ENCODE measurements around the gene LRP11.
A peak's percentile ranks its signal among the peaks of the same experiment; 100 is the strongest.

Gene LRP11

DNA sequence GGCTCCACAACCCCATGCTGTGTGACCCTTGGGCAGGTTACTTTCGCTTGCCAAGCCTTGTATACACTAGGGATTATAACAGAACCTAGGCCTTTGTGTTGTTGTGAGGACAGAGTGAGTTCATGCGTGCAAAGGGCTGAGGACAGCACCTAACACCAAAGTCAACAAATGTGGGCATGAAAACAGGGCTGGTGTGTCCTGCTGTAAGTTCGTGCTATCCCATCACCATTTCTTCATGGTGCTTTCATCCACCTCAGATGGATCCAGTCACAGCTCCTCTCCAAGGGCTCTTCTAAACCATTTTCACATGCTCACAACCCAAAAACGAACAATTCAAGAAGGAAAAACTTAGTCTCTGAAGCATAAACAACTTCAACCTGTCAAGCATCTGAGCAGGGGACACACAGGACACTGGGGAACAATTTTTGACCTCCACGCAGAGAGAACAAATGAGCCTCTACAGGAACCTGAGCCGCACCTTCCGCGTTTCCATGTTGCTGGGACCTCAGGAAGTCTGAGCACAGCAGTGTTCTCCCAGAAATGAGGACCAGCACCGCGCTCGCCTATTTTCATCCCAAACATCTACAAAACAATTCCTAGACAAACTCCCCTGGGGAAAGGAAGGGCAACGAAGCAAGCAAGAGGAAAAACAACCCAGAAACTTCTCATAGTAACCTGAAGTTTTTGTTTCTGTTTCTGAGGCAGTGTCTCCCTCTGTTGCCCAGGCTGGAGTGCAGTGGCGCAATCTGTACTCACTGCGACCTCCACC is 3.1 kb downstream of the LRP11 start:
- DNase-seq (ENCODE audit: low read depth), result peak; percentile 23
- TF ChIP-seq, protein P1, sequence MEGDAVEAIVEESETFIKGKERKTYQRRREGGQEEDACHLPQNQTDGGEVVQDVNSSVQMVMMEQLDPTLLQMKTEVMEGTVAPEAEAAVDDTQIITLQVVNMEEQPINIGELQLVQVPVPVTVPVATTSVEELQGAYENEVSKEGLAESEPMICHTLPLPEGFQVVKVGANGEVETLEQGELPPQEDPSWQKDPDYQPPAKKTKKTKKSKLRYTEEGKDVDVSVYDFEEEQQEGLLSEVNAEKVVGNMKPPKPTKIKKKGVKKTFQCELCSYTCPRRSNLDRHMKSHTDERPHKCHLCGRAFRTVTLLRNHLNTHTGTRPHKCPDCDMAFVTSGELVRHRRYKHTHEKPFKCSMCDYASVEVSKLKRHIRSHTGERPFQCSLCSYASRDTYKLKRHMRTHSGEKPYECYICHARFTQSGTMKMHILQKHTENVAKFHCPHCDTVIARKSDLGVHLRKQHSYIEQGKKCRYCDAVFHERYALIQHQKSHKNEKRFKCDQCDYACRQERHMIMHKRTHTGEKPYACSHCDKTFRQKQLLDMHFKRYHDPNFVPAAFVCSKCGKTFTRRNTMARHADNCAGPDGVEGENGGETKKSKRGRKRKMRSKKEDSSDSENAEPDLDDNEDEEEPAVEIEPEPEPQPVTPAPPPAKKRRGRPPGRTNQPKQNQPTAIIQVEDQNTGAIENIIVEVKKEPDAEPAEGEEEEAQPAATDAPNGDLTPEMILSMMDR (IDR thresholded peaks at IDR 0.05; ENCODE audit: low read length, missing control alignments), result no peak
- no peak overlapping the region for H3K4me3 ChIP-seq (replicated peaks; ENCODE audit: low read depth, low read length)

DNA sequence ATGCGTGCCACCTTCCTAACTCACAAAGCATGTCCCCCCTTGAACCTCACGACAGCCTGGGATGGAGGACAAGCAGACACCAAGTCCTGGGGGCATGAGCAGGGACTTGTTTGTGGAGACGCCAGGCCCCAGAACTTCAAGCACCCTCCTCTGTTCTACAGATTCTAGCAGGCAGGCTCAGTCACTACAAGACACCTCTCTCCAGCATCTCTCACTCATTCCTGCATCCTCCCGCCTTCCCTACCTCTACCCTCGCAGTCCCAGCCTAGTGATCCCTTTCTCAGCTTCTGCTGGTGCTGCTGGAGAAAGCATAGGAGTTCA is 3.7 kb downstream of the LRP11 start:
- TF ChIP-seq, protein P1 (IDR thresholded peaks at IDR 0.05; ENCODE audit: low read length, missing control alignments), result no peak
- H3K4me3 ChIP-seq (replicated peaks; ENCODE audit: low read depth, low read length), result no peak overlapping the region

DNA sequence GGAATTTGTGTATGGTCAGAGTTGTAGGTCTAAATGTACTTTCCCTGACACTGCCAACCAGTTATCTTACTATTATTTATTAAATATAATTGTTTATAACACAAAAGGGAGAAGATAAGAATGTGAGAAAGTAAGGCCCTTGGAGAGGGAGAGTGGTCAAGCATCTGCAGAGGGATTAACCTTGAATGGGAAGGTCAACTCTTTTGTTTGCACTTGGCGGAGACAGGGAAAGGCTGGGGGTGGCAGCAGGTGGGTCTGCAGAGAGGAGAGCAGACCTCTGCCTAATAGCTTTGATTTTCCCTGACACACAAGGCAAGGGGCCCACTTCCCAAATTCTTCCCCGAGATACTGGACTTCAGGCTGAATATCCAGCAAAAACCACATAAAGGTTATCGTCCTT is 4.2 kb downstream of the LRP11 start:
- DNase-seq (ENCODE audit: low read depth), result no peak
- no peak overlapping the region for H3K4me3 ChIP-seq (replicated peaks; ENCODE audit: low read depth, low read length)
- TF ChIP-seq, protein P1 (IDR thresholded peaks at IDR 0.05; ENCODE audit: low read length, missing control alignments), result no peak

More for the DNA sequence above, 3.7 kb downstream of the LRP11 start:
- DNase-seq (ENCODE audit: low read depth), result no peak

DNA sequence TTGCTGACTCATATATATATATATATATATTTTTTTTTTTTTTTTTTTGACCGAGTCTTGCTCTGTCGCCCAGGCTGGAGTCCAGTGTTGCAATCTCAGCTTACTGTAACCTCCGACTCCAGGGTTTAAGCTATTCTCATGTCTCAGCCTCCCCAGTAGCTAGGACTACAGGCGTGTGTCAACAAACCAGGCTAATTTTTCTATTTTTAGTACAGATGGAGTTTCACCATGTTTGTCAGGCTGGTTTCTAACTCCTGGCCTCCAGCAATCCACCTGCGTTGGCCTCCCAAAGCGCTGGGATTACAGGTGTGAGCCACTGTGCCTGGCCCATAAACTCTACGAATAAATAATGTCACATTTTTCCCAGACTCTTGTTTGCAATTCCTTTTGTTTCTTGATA is 4.8 kb downstream of the LRP11 start:
- DNase-seq (ENCODE audit: low read depth), result peak; percentile 84
- no peak overlapping the region for H3K4me3 ChIP-seq (replicated peaks; ENCODE audit: low read depth, low read length)
- TF ChIP-seq, protein P1 (IDR thresholded peaks at IDR 0.05; ENCODE audit: low read length, missing control alignments), result no peak

DNA sequence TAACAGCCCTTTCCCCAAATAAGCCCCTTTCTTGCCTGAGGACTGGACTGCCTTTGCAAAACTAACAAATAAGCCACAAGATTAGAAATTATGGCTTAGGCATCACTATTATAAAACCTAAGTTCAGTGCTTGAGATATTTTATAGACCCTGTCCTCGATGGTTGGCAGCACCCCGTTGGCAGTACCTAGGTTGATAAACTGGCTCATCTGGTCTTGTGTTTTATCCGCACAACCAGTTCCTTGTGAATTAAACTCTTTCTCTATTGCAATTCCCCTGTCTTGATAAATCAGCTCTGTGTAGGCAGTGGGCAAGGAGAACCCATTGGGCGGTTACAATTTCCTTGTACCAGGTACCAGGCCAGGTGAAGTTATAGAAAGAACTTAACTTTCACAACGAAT is 6.6 kb downstream of the LRP11 start:
- H3K4me3 ChIP-seq (replicated peaks; ENCODE audit: low read depth, low read length), result no peak overlapping the region
- TF ChIP-seq, protein P1 (IDR thresholded peaks at IDR 0.05; ENCODE audit: low read length, missing control alignments), result no peak
- DNase-seq (ENCODE audit: low read depth), result no peak

DNA sequence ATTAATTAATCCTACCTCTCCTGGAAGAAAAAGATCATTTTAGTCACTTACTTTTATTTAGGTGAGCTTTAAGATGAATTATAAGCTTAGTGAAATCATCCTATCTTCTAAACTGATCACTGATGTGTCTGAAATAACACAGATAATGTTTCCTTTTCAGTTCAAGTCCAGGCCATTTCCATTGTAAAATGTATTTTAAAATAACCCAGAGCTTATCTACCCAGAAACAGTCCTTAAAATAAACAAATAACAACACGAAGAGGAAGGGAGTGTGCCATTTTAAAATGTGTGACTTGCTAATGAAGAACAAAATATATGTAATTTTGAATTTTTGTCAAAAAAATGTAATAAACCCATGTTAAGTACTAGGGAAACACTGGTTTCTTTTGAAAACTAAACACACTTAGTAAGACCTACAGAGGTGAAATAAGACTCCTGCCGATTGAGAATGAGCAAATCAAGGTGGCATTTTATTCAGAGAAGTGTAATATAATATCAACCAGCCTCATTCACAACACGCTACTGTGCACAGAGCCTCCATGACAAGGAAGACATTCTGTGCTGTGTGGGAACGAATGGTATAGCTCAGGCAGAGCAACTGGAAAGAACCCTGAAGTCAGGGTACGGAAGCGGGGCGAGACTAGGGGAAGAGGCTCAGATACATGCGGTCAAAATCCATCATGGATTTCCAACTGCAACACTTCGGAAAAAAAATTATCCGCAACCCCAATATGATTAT is 7.7 kb downstream of the LRP11 start:
- TF ChIP-seq, protein P1 (IDR thresholded peaks at IDR 0.05; ENCODE audit: low read length, missing control alignments), result no peak
- no peak overlapping the region for H3K4me3 ChIP-seq (replicated peaks; ENCODE audit: low read depth, low read length)
- no peak for DNase-seq (ENCODE audit: low read depth)

All from fibroblast of pulmonary artery (primary cell).